ENCODE data around the gene FBXL7. TPM values are rescaled to one million over a fixed set of nuclear protein-coding genes. Genes with fewer than 3 reads are reported as not detected.

FBXL7 gene
- total RNA-seq, 1 experiment from 2014 or later = not detected

DNA sequence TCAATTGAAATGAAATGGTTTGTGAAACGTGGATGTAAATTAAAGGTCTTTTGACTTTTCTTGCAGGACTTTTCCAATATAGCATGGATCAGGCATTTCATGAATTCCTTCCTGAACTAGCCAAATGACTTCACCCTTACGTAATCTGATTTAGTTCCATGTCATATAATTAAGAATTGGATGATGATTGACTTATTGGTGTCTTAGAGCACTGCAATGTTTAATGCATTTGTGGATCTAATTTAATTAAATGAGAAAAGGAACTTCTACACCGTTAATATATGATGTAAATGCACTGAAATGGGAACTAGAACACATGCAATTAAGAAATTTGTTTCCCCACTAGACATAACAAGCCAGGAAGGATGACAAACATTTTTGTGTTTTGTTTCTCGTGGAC, 228.8 kb downstream of the FBXL7 start:
- no TSS peak for BruUV-seq (replicated peaks)
- POLR2A ChIA-PET = no interaction called here
- TF ChIP-seq, protein P1, sequence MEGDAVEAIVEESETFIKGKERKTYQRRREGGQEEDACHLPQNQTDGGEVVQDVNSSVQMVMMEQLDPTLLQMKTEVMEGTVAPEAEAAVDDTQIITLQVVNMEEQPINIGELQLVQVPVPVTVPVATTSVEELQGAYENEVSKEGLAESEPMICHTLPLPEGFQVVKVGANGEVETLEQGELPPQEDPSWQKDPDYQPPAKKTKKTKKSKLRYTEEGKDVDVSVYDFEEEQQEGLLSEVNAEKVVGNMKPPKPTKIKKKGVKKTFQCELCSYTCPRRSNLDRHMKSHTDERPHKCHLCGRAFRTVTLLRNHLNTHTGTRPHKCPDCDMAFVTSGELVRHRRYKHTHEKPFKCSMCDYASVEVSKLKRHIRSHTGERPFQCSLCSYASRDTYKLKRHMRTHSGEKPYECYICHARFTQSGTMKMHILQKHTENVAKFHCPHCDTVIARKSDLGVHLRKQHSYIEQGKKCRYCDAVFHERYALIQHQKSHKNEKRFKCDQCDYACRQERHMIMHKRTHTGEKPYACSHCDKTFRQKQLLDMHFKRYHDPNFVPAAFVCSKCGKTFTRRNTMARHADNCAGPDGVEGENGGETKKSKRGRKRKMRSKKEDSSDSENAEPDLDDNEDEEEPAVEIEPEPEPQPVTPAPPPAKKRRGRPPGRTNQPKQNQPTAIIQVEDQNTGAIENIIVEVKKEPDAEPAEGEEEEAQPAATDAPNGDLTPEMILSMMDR (IDR thresholded peaks at IDR 0.05; ENCODE audit: unreplicated experiment) = no peak

DNA sequence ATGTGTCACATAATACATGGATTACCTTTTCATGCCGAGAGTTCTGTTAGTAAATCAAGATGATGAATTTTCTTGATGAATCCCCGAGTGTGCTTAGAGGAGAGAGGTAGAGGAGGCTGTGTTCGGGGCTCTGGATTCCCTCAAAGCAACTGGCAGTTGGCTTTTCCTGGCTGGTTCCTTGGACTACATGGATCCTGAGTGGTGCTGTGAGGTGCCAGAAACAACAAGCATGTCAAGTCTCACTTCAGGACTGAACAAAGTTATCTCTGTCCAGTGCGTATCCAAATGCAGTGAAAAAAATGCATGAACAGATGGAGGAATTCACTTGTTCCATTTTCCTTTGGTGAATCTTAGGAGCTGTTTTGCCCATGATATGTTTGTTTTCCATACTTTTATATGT, 231.7 kb downstream of the FBXL7 start:
- no TSS peak for BruUV-seq (replicated peaks)
- Mint-ChIP-seq H3K36me3 (ENCODE audit: insufficient read depth, unreplicated experiment) (no peaks in the 10 kb centered on the region), H3K9me3 (ENCODE audit: unreplicated experiment) (peaks cover 12% of the 10 kb centered on the region), H3K27ac (ENCODE audit: low read depth, unreplicated experiment) (no peak overlapping the region), H3K4me1 (ENCODE audit: insufficient read depth, unreplicated experiment) (no peaks in the 10 kb centered on the region), H3K27me3 (ENCODE audit: insufficient read depth, unreplicated experiment) (no peaks in the 10 kb centered on the region), H3K4me3 (ENCODE audit: unreplicated experiment) (no peak overlapping the region)
- no peak for DNase-seq (ENCODE audit: unreplicated experiment)
- intact Hi-C loops (cut with micrococcal nuclease) = no loop called here
- POLR2A ChIA-PET = interaction anchor here (0.6 to 0.7 kb wide), 2 partner anchors 19 to 167 kb away, joined by 3 to 4 read pairs; no protein-coding TSS in a partner anchor
- TF ChIP-seq, protein P1 (IDR thresholded peaks at IDR 0.05; ENCODE audit: unreplicated experiment) = no peak
- CTCF ChIA-PET = no interaction called here

More for the DNA sequence above, 228.8 kb downstream of the FBXL7 start:
- no peak for DNase-seq (ENCODE audit: unreplicated experiment)
- Mint-ChIP-seq H3K27me3 (ENCODE audit: insufficient read depth, unreplicated experiment) (no peaks in the 10 kb centered on the region), H3K4me1 (ENCODE audit: insufficient read depth, unreplicated experiment) (no peaks in the 10 kb centered on the region), H3K36me3 (ENCODE audit: insufficient read depth, unreplicated experiment) (no peaks in the 10 kb centered on the region), H3K9me3 (ENCODE audit: unreplicated experiment) (peaks cover 12% of the 10 kb centered on the region), H3K27ac (ENCODE audit: low read depth, unreplicated experiment) (no peak overlapping the region), H3K4me3 (ENCODE audit: unreplicated experiment) (no peak overlapping the region)
- CTCF ChIA-PET = no interaction called here
- intact Hi-C loops (cut with micrococcal nuclease) = no loop called here

DNA sequence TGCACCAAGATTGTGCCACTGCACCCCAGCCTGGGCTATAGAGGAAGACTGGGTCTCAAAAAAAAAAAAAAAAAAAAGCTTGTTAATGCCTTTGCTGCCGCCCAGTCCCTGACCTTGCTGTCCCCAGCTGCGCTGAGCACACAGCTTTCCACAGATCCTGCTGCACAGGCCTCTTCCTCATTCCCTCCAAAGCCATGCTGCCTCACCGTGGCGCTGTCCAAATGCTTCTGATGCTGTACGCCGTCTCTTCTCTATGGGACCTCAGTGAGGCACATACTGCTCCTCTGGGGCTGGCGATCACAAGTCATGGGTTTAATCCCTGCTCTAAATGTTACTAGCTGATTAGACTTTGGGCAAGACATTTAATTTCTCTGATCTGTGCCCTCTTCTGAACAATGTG, 234.1 kb downstream of the FBXL7 start:
- ChIA-PET POLR2A (no interaction called here), CTCF (interaction anchor here (1.1 kb wide), 1 partner anchor 90 kb away, joined by 3 read pairs; no protein-coding TSS in a partner anchor)
- Mint-ChIP-seq H3K27ac (ENCODE audit: low read depth, unreplicated experiment) (no peak overlapping the region), H3K4me3 (ENCODE audit: unreplicated experiment) (no peak overlapping the region), H3K27me3 (ENCODE audit: insufficient read depth, unreplicated experiment) (no peaks in the 10 kb centered on the region), H3K36me3 (ENCODE audit: insufficient read depth, unreplicated experiment) (no peaks in the 10 kb centered on the region), H3K4me1 (ENCODE audit: insufficient read depth, unreplicated experiment) (no peaks in the 10 kb centered on the region), H3K9me3 (ENCODE audit: unreplicated experiment) (no peaks in the 10 kb centered on the region)
- TF ChIP-seq, protein P1 (IDR thresholded peaks at IDR 0.05; ENCODE audit: unreplicated experiment) = no peak
- no peak for DNase-seq (ENCODE audit: unreplicated experiment)
- no TSS peak for BruUV-seq (replicated peaks)
- intact Hi-C loops (cut with micrococcal nuclease) = no loop called here

DNA sequence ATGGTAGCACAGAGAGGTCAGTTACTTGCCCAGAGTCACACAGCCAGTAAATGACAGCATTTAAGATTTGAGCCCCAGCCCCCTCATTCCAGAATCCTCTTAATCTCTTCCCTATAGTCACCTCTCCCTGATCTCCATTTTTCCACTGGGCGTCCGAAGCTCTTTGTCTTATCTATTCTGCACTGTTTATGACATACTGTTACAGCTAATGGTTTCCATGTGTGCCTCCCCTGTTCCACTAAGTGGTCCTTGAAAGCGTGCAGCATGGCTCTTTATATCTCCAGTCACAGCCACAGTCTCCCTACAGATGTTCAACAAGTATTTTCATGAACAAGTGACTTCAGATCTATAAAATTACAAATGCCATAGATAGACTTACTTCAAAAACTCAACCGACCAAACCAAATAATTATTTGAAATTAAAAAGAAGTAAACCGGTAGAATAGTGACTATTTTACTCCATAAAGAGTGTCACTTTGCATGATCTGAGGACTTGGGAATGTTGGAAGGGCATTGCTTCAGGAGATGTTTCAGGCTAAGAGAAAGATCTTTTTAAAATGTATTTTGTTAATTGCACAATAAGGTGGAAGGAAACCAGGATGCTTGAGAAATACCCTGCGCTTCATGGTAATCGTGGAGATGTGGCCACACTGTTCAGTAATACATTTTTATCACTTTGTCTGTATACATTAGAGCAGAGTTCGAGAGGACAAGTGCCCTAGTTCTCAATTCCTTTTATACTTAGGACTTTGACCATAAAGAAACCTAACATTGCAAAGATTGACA, 237.2 kb downstream of the FBXL7 start:
- intact Hi-C loops (cut with micrococcal nuclease) = no loop called here
- BruUV-seq (replicated peaks) = no TSS peak
- Mint-ChIP-seq H3K27me3 (ENCODE audit: insufficient read depth, unreplicated experiment) (no peaks in the 10 kb centered on the region), H3K4me3 (ENCODE audit: unreplicated experiment) (no peak overlapping the region), H3K9me3 (ENCODE audit: unreplicated experiment) (no peaks in the 10 kb centered on the region), H3K27ac (ENCODE audit: low read depth, unreplicated experiment) (no peak overlapping the region), H3K4me1 (ENCODE audit: insufficient read depth, unreplicated experiment) (no peaks in the 10 kb centered on the region), H3K36me3 (ENCODE audit: insufficient read depth, unreplicated experiment) (no peaks in the 10 kb centered on the region)
- no peak for DNase-seq (ENCODE audit: unreplicated experiment)
- POLR2A ChIA-PET = interaction anchor here (0.6 kb wide), 1 partner anchor 202 kb away, joined by 3 read pairs; no protein-coding TSS in a partner anchor
- CTCF ChIA-PET = interaction anchor here (0.5 kb wide), 1 partner anchor 1410 kb away, joined by 3 read pairs; no protein-coding TSS in a partner anchor
- TF ChIP-seq, protein P1 (IDR thresholded peaks at IDR 0.05; ENCODE audit: unreplicated experiment) = no peak
